HepG2 (cell line): ENCODE measurements around the gene RANBP6. TPM values are rescaled to one million over a fixed set of nuclear protein-coding genes. Genes with fewer than 3 reads are reported as not detected.

Experiments used
- KAT8 ChIP-seq: IDR thresholded peaks from 2 replicates; pipeline ENCODE4 v1.6.1; 2016; ENCODE audit warnings: missing genetic modification reagents, missing compliant biosample characterization
- LCORL ChIP-seq, 2 experiments: fragments of 450-650 bp in 1 of 2; sonication (generic) in 1 of 2; formaldehyde crosslinking in 1 of 2; IDR thresholded peaks; 2 replicates each; pipeline versions ENCODE4 v1.5.0 to v1.6.1; 2017 to 2020; ENCODE audit warnings: antibody characterized with exemption in 1 of 2, missing genetic modification reagents in 1 of 2
- MBNL3 ChIP-seq: fragments of 250-450 bp; sonication (Bioruptor Pico); conservative IDR thresholded peaks from 2 replicates; pipeline ENCODE4 v1.8.0; 2022; ENCODE audit warnings: mild to moderate bottlenecking, inconsistent platforms
- PAF1 ChIP-seq: IDR thresholded peaks from 2 replicates; pipeline ENCODE4 v1.6.1; 2016; ENCODE audit warnings: missing genetic modification reagents, missing compliant biosample characterization
- STAG1 ChIP-seq: sonication (generic); formaldehyde crosslinking; IDR thresholded peaks from 2 replicates; pipeline ENCODE4 v1.4.0; 2020; ENCODE audit warnings: missing genetic modification reagents
- ZMYM2 ChIP-seq: sonication (generic); formaldehyde crosslinking; IDR thresholded peaks from 2 replicates; pipeline ENCODE4 v1.8.0; 2022; ENCODE audit warnings: mild to moderate bottlenecking, missing genetic modification reagents
- ZNF672 ChIP-seq: sonication (generic); formaldehyde crosslinking; IDR thresholded peaks from 2 replicates; pipeline ENCODE4 v1.8.1; 2022; ENCODE audit warnings: missing genetic modification reagents
- ZSCAN30 ChIP-seq: sonication (generic); formaldehyde crosslinking; IDR thresholded peaks from 2 replicates; pipeline ENCODE4 v1.5.0; 2020; ENCODE audit warnings: mild to moderate bottlenecking, missing genetic modification reagents
- polyA plus RNA-seq, 8 experiments: library from polyadenylated mRNA; depleted of rRNA in 3 of 8; stranded (reverse) in 7 of 8; unstranded in 1 of 8; fragments of >200 nt; fragmentation: Illumina TruSeq in 4 of 8; extraction: Trizol in 4 of 8; gene quantifications; 2 replicates each; pipeline versions ENCODE4 v1.2.1 to v1.2.3, GENCODE V29; 2011 to 2016; ENCODE audit warnings: low read depth in 4 of 8, missing spikeins in 1 of 8, mixed read lengths in 1 of 8; ENCODE audit not compliant: insufficient read depth in 1 of 8
- total RNA-seq, 5 experiments: library from RNA; depleted of rRNA; stranded (reverse); fragments of >200 nt; fragmentation: Illumina TruSeq; extraction: Trizol; gene quantifications; 2 replicates each; pipeline ENCODE4 v1.2.3, GENCODE V29; 2016; ENCODE audit warnings: low read depth in 1 of 5
- TF ChIP-seq, protein P1 (sequence below): sonication (generic); formaldehyde crosslinking; IDR thresholded peaks from one replicate; pipeline ENCODE4 v1.5.1; 2020; ENCODE audit warnings: mild to moderate bottlenecking, missing genetic modification reagents; ENCODE audit errors: not compliant biosample characterization
- TF ChIP-seq, protein P2 (sequence below): IDR thresholded peaks from 2 replicates; pipeline ENCODE4 v1.6.1; 2016; ENCODE audit warnings: missing biosample characterization, missing genetic modification reagents, low read depth
- TF ChIP-seq, protein P3 (sequence below): sonication (generic); formaldehyde crosslinking; IDR thresholded peaks from 2 replicates; pipeline ENCODE4 v1.5.1; 2020; ENCODE audit warnings: mild to moderate bottlenecking, missing genetic modification reagents, borderline replicate concordance
- TF ChIP-seq, protein P4 (sequence below): IDR thresholded peaks from 2 replicates; pipeline ENCODE4 v1.6.1; 2016; ENCODE audit warnings: low read depth, control low read depth
- TF ChIP-seq, protein P5 (sequence below): IDR thresholded peaks from 2 replicates; pipeline ENCODE4 v1.6.1; 2016; ENCODE audit warnings: low read depth

Gene RANBP6
- total and polyA plus RNA-seq, 2 of the 13 experiments (the other 11 are each of a cell fraction or from before 2014, with no cell fraction given) = 7.5 to 26.0 TPM

DNA sequence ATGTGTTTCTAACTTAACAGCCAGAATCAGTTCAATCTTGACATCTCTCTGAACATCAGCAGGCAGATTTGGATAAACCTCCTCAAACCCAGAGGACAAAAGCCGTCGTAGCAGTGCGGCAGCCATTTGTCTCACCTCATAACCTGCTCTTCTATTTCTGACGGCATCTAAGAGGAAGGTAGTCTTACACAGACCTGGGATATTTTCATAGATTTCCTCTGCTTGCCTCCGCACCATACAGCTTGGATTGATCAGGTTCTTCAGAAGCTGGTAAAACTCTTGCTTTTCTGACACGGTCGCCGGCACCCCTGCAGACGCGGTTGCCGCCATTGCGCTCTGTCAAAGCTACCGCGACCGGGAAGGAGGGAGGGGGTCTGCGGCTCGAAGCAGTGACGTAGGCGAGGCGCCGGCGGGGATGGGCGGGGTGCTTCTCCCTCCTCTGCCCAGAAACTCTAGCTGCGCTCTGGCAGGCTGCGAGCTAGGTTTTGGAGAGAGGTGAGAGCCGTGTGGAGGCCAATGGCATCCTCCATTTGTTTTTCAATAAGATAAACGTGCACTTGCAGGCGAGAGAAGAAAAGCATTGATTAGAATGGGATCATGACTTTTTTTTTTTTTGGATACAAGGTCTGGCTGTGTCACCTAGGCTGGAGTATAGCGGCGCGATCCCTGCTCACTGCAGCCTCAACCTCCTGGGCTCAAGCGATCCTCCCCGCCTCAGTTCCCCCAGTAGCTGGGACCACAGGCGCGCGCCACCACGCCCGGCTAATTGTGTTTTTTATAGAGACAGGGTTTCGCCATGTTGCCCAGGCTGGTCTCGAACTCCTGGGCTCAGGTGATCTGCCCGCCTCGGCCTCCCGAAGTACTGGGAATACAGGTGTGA is at the start of gene RANBP6 (continued):
- TF ChIP-seq, protein P1, sequence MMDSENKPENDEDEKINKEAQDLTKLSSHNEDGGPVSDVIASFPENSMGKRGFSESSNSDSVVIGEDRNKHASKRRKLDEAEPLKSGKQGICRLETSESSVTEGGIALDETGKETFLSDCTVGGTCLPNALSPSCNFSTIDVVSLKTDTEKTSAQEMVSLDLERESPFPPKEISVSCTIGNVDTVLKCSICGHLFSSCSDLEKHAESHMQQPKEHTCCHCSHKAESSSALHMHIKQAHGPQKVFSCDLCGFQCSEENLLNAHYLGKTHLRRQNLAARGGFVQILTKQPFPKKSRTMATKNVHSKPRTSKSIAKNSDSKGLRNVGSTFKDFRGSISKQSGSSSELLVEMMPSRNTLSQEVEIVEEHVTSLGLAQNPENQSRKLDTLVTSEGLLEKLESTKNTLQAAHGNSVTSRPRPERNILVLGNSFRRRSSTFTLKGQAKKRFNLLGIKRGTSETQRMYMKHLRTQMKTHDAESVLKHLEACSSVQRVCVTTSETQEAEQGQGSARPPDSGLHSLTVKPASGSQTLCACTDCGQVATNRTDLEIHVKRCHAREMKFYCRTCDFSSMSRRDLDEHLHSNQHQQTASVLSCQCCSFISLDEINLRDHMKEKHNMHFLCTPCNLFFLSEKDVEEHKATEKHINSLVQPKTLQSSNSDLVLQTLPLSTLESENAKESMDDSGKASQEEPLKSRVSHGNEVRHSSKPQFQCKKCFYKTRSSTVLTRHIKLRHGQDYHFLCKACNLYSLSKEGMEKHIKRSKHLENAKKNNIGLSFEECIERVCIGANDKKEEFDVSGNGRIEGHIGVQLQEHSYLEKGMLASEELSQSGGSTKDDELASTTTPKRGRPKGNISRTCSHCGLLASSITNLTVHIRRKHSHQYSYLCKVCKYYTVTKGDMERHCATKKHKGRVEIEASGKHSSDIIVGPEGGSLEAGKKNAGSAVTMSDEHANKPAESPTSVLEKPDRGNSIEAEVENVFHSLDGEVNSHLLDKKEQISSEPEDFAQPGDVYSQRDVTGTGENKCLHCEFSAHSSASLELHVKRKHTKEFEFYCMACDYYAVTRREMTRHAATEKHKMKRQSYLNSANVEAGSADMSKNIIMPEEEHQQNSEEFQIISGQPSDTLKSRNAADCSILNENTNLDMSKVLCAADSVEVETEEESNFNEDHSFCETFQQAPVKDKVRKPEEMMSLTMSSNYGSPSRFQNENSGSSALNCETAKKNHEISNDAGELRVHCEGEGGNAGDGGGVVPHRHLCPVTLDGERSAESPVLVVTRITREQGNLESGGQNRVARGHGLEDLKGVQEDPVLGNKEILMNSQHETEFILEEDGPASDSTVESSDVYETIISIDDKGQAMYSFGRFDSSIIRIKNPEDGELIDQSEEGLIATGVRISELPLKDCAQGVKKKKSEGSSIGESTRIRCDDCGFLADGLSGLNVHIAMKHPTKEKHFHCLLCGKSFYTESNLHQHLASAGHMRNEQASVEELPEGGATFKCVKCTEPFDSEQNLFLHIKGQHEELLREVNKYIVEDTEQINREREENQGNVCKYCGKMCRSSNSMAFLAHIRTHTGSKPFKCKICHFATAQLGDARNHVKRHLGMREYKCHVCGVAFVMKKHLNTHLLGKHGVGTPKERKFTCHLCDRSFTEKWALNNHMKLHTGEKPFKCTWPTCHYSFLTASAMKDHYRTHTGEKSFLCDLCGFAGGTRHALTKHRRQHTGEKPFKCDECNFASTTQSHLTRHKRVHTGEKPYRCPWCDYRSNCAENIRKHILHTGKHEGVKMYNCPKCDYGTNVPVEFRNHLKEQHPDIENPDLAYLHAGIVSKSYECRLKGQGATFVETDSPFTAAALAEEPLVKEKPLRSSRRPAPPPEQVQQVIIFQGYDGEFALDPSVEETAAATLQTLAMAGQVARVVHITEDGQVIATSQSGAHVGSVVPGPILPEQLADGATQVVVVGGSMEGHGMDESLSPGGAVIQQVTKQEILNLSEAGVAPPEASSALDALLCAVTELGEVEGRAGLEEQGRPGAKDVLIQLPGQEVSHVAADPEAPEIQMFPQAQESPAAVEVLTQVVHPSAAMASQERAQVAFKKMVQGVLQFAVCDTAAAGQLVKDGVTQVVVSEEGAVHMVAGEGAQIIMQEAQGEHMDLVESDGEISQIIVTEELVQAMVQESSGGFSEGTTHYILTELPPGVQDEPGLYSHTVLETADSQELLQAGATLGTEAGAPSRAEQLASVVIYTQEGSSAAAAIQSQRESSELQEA = peak; percentile 43
- no peak for TF ChIP-seq ZNF672
- TF ChIP-seq PAF1 (CRISPR knock-in tag) = no peak
- TF ChIP-seq, protein P2, sequence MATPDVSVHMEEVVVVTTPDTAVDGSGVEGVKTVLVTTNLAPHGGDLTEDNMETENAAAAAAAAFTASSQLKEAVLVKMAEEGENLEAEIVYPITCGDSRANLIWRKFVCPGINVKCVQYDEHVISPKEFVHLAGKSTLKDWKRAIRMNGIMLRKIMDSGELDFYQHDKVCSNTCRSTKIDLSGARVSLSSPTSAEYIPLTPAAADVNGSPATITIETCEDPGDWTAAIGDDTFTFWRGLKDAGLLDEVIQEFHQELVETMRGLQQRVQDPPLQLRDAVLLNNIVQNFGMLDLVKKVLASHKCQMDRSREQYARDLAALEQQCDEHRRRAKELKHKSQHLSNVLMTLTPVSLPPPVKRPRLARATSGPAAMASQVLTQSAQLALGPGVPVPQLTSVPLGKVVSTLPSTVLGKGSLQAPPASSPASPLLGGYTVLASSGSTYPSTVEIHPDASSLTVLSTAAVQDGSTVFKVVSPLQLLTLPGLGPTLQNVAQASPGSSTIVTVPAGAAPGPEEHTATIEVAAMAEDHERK (CRISPR knock-in tag) = no peak
- TF ChIP-seq ZMYM2 (CRISPR knock-in tag) = peak; percentile 78
- TF ChIP-seq, protein P3, sequence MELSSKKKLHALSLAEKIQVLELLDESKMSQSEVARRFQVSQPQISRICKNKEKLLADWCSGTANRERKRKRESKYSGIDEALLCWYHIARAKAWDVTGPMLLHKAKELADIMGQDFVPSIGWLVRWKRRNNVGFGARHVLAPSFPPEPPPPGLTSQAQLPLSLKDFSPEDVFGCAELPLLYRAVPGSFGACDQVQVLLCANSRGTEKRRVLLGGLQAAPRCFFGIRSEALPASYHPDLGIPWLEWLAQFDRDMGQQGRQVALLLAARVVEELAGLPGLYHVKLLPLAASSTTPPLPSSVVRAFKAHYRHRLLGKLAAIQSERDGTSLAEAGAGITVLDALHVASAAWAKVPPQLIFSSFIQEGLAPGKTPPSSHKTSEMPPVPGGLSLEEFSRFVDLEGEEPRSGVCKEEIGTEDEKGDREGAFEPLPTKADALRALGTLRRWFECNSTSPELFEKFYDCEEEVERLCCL (CRISPR knock-in tag) = no peak
- no peak for TF ChIP-seq LCORL (IDR thresholded peaks at IDR 0.05)
- peak; percentile 33; the same call in 1 of the 2 replicates for TF ChIP-seq LCORL (CRISPR knock-in tag; IDR thresholded peaks at IDR 0.05)
- TF ChIP-seq ZSCAN30 (CRISPR knock-in tag) = no peak
- 0 out of 2 replicates have a peak, but pooled peaks have one; percentile 2 for TF ChIP-seq STAG1
- TF ChIP-seq, protein P4, sequence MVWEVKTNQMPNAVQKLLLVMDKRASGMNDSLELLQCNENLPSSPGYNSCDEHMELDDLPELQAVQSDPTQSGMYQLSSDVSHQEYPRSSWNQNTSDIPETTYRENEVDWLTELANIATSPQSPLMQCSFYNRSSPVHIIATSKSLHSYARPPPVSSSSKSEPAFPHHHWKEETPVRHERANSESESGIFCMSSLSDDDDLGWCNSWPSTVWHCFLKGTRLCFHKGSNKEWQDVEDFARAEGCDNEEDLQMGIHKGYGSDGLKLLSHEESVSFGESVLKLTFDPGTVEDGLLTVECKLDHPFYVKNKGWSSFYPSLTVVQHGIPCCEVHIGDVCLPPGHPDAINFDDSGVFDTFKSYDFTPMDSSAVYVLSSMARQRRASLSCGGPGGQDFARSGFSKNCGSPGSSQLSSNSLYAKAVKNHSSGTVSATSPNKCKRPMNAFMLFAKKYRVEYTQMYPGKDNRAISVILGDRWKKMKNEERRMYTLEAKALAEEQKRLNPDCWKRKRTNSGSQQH (CRISPR knock-in tag) = peak; percentile 91
- TF ChIP-seq MBNL3 (CRISPR knock-in tag) = no peak
- TF ChIP-seq KAT8 (CRISPR knock-in tag) = peak; percentile 96
- TF ChIP-seq, protein P5, sequence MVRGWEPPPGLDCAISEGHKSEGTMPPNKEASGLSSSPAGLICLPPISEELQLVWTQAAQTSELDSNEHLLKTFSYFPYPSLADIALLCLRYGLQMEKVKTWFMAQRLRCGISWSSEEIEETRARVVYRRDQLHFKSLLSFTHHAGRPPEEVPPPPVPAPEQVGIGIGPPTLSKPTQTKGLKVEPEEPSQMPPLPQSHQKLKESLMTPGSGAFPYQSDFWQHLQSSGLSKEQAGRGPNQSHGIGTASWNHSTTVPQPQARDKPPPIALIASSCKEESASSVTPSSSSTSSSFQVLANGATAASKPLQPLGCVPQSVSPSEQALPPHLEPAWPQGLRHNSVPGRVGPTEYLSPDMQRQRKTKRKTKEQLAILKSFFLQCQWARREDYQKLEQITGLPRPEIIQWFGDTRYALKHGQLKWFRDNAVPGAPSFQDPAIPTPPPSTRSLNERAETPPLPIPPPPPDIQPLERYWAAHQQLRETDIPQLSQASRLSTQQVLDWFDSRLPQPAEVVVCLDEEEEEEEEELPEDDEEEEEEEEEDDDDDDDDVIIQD = 0 out of 2 replicates have a peak, but pooled peaks have one; percentile 12
